ENCODE results near the gene SLC43A1. TPM values are rescaled to one million over a fixed set of nuclear protein-coding genes. Genes with fewer than 3 reads are reported as not detected.

Gene SLC43A1
- total and polyA plus RNA-seq, 2 of the 4 experiments (the other 2 are of a cell fraction): 10.0 to 17.0 TPM

GRCh38 chr11:57476757-57477506 is 38.6 kb downstream of the SLC43A1 start:
- Histone ChIP-seq H3K9ac (ENCODE audit: low read depth, low read length) (no peak overlapping the region), H3K4me1 (ENCODE audit: control insufficient read depth, insufficient read depth, low read length) (no peaks in the 10 kb centered on the region), H2BK5ac (ENCODE audit: low read depth, low read length, poor library complexity, severe bottlenecking) (no peak overlapping the region), H3K9me1 (ENCODE audit: insufficient read depth, low read length) (no peaks in the 10 kb centered on the region), H3K56ac (ENCODE audit: extremely low read depth, insufficient read depth, low read length) (no peak overlapping the region), H3K9me3 (ENCODE audit: control insufficient read depth, insufficient read depth, low read length) (no peaks in the 10 kb centered on the region), H3K4ac (ENCODE audit: low read depth, low read length) (no peak overlapping the region), H4K8ac (ENCODE audit: low read depth in 2 of 2, low read length in 2 of 2) (no peak overlapping the region), H2AK5ac (ENCODE audit: low read depth, low read length) (no peak overlapping the region), H4K5ac (ENCODE audit: low read depth, low read length) (no peak overlapping the region), H2AFZ (replicated peaks; ENCODE audit: low read length, poor library complexity) (peak overlapping the region; percentile 84), H3K27me3 (ENCODE audit: control insufficient read depth, insufficient read depth, low read length) (peaks cover 42% of the 10 kb centered on the region), H4K91ac (ENCODE audit: insufficient read depth, low read depth, low read length) (no peak overlapping the region), H2BK120ac (ENCODE audit: low read depth, low read length) (no peak overlapping the region), H3K36me3 (ENCODE audit: control insufficient read depth, insufficient read depth, low read length) (no peaks in the 10 kb centered on the region), H3K79me1 (ENCODE audit: low read depth in 1 of 2, low read length in 2 of 2) (no peaks in the 10 kb centered on the region), H2BK15ac (ENCODE audit: low read depth, low read length) (no peak overlapping the region), H4K20me1 (ENCODE audit: insufficient read depth, low read length) (no peaks in the 10 kb centered on the region; the same call in 1 of the 2 replicates), H3K27ac (ENCODE audit: insufficient read depth, low read length) (no peak overlapping the region), H2AK9ac (replicated peaks; ENCODE audit: low read depth, low read length, poor library complexity) (peak overlapping the region; percentile 30), H3K14ac (replicated peaks; ENCODE audit: low read depth, low read length) (no peak overlapping the region), H3K18ac (ENCODE audit: low read depth, low read length) (no peak overlapping the region), H3K4me3 (ENCODE audit: insufficient read depth, low read depth, low read length) (no peak overlapping the region), H2BK20ac (ENCODE audit: low read depth, low read length) (no peak overlapping the region), H3K4me2 (ENCODE audit: low read depth, low read length) (peak overlapping the region; percentile 54), H3K23ac (ENCODE audit: low read depth, low read length) (no peak overlapping the region)
- ATAC-seq (ENCODE audit: low read depth) (peak; percentile 80), DNase-seq (peak; percentile 17)
- WGBS, 2 experiments (ENCODE audit: extremely low coverage in 2 of 2, insufficient read length in 1 of 2): 12% methylated on average over 15 of the region's 27 CpGs; no CpG with 5 or more reads in 1 of the 2 experiments
- dilution Hi-C loops (cut with HindIII; ENCODE audit: low sequenced_read_pairs, unreplicated experiment) (no loop called here), intact Hi-C loops (cut with micrococcal nuclease) (no loop called here), in situ Hi-C loops (cut with MboI; ENCODE audit: low sequenced_read_pairs) (loop anchor here (25.0 kb wide), 1 partner anchor 1035 kb away; the partner anchor contains the start of gene OR5B21)
- ChIA-PET CTCF (interaction anchor here (0.6 to 1.5 kb wide), 4 partner anchors 16 to 168 kb away, joined by 3 to 7 read pairs (median 4); no protein-coding TSS in a partner anchor), POLR2A (ENCODE audit: unreplicated experiment) (interaction anchor here (0.5 kb wide), 1 partner anchor 179 kb away, joined by 3 read pairs; no protein-coding TSS in a partner anchor)
- TF ChIP-seq NFE2L2 (IDR thresholded peaks at IDR 0.05; ENCODE audit: low read depth, low read length) (no peak), MAZ (IDR thresholded peaks at IDR 0.05; ENCODE audit: borderline replicate concordance, low read depth, low read length) (0 out of 2 replicates have a peak, but pooled peaks have one; percentile 31), POLR2A (IDR thresholded peaks at IDR 0.05; ENCODE audit: low read depth, low read length) (no peak), RFX5 (IDR thresholded peaks at IDR 0.05; ENCODE audit: low read depth, low read length) (no peak), RAD21 (IDR thresholded peaks at IDR 0.05; ENCODE audit: low read length) (0 out of 2 replicates have a peak, but pooled peaks have one; percentile 3)
- TF ChIP-seq, protein P1, sequence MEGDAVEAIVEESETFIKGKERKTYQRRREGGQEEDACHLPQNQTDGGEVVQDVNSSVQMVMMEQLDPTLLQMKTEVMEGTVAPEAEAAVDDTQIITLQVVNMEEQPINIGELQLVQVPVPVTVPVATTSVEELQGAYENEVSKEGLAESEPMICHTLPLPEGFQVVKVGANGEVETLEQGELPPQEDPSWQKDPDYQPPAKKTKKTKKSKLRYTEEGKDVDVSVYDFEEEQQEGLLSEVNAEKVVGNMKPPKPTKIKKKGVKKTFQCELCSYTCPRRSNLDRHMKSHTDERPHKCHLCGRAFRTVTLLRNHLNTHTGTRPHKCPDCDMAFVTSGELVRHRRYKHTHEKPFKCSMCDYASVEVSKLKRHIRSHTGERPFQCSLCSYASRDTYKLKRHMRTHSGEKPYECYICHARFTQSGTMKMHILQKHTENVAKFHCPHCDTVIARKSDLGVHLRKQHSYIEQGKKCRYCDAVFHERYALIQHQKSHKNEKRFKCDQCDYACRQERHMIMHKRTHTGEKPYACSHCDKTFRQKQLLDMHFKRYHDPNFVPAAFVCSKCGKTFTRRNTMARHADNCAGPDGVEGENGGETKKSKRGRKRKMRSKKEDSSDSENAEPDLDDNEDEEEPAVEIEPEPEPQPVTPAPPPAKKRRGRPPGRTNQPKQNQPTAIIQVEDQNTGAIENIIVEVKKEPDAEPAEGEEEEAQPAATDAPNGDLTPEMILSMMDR (conservative IDR thresholded peaks at IDR 0.05; ENCODE audit: low read depth, low read length): peak; percentile 36
- BruUV-seq (replicated peaks): no TSS peak
